Activated CD4-positive, CD25-positive, alpha-beta regulatory T cell treated with anti-CD3 and anti-CD28 coated beads, Interleukin-2, amount 50 U/mL, for 72 hours (primary cell): Measurements from ENCODE around the gene RNF208.
"Not testable (repeated sequence)": the region's sequence is repeated elsewhere in the genome, so short reads cannot be mapped to it uniquely, and the experiment has no call there.

Source experiments
- DNase-seq: peaks from one replicate; pipeline ENCODE4 v3.0.0; 2021

RNF208 gene

GRCh38 chr9:137252555-137253506 lies 30.8 kb upstream of the RNF208 start:
- no peak for DNase-seq

GRCh38 chr9:137251490-137252268 lies 29.6 kb upstream of the RNF208 start:
- no peak for DNase-seq

DNA sequence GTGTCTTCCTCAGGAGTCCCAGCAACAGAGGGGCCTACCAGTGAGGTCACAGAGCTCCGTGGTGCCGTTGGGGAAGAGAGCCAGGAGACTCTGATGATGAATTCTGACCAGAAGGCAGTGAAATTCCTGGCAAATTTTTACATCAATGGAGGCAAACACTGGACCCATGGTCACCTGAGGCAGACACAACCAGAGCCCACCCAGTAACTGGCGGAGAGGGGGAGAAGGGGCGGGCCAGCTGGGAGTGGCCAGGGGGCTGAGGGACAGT lies 29.1 kb upstream of the RNF208 start, which contains the start of gene STPG3:
TSS of gene STPG3 (plus strand) at position 93 of the 268 bp plus-strand sequence. CDS start at position 94, 1 bp downstream.
- DNase-seq = no peak

DNA sequence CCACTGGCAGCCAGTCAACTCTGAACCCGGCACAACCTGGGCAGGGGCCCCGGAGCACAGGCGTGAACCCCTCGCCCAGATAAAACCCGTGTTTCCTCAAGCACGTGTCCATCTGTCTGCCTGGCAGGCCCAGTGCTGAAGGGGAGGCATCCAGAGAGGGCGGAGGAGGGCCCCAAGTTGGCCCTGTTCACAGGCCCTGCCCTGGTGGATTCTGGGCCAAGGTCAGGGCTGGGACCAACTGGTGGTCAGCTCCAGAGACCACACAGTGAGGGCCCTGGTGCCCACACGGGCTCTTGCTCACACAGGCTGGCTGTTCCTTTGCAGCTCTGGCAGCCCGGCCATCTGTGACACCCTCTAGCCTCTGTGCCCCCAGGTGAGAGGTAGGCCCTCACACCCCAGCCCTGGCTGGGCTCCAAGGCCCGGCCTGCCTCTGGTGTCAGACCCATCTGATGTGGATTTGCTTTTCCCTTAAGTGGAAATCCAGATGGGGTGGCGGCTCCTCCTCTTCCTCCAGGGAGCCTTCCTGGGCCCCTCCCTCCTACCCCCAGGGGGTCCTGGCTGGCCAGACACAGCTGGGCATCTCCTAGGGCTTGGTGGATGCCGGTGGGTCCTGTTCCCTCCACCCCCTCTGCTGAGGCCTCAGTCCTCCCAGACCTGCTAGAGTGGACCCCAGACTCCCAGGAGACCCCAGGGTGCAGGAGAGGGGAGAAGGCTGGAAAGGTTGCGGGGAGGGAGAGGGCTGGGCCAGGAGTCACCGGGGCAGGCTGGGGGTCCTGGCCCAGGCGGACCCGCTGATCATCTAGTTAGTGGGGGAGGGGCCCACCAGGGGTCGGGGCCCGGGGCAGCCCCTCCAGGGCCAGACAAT lies 28.5 kb upstream of the RNF208 start:
- DNase-seq = no peak

DNA sequence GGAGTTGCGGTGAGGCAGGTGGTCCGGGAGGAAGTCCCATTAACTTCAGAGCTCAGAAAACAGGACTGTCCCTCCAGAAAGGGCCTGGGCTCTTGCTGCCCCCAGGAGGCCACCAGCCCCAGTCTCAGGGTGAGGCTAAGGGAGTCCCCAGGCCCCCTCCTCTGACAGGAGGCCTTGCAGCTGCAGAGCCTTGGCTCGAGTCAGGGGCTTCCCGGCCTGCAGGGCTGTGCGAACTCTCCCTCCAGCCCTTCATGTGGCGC lies 25.8 kb upstream of the RNF208 start:
- no peak for DNase-seq

GRCh38 chr9:137247135-137247915 lies 25.3 kb upstream of the RNF208 start:
- DNase-seq = no peak

GRCh38 chr9:137245450-137246421 lies 23.7 kb upstream of the RNF208 start:
- no peak for DNase-seq

- DNase-seq = no peak
These were observed 22.7 kb upstream of the RNF208 start for GRCh38 chr9:137244486-137245449.

DNA sequence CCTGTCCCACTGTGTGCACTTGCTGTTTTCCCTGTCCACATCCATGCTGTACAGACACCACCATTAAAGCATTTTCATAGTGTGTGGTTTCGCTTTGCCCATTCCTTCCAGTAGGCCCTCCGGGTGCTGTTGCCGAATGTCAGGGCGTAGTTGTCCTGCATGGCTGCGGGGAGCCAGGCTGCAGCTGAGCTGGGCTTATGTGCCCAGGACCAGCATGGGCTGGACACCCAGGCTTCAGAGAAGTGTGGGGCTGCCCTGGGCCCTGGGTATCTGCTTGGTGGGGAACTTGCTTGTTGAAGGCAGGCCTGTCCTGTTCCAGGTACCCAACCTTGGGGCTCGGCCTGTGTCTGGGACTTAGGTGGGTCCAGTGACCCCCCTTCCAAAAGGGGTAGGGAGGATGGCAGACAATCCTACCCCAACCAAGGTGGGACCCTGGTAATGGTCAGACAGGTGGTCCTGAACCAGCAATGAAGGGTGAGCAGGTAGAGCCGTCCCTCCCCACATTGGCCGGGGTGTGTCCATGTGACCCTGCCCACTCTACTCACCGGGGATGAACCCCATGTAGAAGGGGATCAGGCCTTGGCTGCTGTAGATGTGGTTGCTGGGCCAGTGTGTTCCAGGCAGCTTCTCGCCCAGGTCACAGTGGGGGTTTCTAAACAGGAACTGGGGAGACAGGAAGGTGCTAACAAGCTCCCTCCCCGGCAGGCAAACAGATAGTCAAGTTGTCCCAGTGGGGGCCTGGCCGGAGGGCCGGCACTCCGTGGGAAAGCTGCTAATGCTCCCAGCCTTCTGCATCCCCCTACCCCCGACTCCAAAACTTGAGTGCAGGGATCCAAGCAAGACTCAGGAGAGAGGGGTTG lies 21.8 kb upstream of the RNF208 start:
- no peak for DNase-seq

GRCh38 chr9:137243266-137243625 lies 21.2 kb upstream of the RNF208 start:
- DNase-seq = not testable (repeated sequence)

GRCh38 chr9:137242269-137243203 lies 20.5 kb upstream of the RNF208 start:
- no peak for DNase-seq

GRCh38 chr9:137241490-137242268 lies 19.6 kb upstream of the RNF208 start:
- DNase-seq = peak; percentile 72

DNA sequence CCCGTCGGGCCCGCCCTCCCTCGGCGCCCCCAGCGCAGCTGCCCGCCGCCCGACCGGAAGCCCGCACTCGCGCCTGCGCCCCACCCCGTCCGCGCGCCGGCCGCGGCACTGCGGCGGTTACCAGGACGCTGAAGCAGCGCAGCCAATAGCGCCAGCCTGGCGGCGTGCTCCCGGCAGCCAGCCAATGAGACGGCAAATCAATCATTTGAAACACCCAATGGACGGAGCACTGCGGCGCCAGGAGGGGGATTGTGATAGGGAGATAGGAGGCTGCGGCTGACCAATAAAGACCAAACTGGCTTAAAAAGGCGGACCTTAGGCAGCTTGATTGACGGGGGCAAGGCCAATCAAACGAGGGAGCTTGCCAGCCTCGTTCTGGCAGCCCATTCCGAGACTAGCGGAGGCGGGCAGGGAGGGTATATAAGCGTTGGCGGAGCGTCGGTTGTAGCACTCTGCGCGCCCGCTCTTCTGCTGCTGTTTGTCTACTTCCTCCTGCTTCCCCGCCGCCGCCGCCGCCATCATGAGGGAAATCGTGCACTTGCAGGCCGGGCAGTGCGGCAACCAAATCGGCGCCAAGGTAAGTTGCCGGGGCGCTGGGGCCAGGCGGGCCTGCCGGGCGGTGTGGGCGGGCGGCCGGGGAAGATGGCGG lies 18.9 kb upstream of the RNF208 start, which contains the start of gene TUBB4B:
TSS of gene TUBB4B (plus strand) at position 447 of the 649 bp plus-strand sequence. CDS start at position 521, 74 bp downstream.
- peak; percentile 94 for DNase-seq

DNA sequence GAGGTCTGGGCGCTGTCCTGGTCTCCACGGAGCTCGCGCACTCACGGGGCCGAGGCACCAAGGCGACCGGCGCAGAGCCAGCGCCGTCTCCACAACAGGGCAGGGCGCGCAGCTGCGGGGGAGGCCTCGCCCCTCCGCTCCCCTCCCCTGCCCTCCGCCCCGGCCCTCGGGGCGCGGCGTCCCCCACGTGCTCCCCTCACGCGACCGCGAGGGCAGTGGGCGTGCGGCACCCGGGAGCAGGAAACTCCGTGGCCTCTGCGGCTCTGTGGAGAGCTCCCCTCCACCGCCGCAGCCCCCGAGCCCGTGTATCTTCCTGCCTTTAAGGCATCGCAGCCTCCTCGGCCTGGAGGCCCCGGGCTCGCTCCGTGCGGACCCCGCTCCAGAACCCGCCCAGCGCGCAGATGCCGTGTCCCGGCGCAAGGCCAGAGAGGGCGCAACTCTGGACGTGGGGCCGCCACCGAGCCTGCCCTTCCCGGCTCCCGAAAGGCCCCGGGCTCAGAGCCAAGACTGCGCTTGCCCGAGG lies 18.3 kb upstream of the RNF208 start:
- peak; percentile 73 for DNase-seq

GRCh38 chr9:137239541-137240200 lies 17.6 kb upstream of the RNF208 start:
- DNase-seq = not testable (repeated sequence)
